HG02970 (cell line): ENCODE data around the gene LAIR1.
A peak's percentile ranks its signal among the peaks of the same experiment; 100 is the strongest.
"Not testable (repeated sequence)": the region's sequence is repeated elsewhere in the genome, so short reads cannot be mapped to it uniquely, and the experiment has no call there.

Source experiments
- ATAC-seq: cut with Tn5 transposase; IDR thresholded peaks from one replicate; pipeline ENCODE4 v1.9.1; 2021; ENCODE audit warnings: mild to moderate bottlenecking, moderate library complexity, moderate number of reproducible peaks; ENCODE audit not compliant: unreplicated experiment, low FRiP score

Gene LAIR1

DNA sequence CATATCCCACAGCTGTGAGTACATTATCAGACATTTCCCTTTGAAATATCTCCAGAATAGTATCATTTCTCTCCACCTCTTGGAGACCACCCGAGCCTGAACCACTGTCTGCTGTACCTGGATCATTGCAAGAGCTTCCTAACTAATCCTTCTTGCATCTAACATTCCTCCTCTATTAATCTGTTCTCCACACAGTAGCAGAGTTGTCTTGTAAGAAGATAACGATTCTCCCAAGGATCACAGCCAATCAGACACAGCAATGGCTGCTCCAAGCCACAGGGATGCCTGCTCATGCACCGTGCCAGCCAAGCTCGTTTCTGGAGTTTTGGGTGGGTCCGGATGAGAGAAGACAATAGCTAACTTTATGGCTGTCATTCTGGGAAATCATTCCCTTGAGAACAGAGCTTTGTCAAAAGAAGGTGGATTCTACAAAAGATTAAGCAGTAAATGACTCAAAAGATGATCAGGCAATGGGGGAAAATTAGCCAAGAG lies 14.5 kb upstream of the LAIR1 start:
- ATAC-seq = no peak

DNA sequence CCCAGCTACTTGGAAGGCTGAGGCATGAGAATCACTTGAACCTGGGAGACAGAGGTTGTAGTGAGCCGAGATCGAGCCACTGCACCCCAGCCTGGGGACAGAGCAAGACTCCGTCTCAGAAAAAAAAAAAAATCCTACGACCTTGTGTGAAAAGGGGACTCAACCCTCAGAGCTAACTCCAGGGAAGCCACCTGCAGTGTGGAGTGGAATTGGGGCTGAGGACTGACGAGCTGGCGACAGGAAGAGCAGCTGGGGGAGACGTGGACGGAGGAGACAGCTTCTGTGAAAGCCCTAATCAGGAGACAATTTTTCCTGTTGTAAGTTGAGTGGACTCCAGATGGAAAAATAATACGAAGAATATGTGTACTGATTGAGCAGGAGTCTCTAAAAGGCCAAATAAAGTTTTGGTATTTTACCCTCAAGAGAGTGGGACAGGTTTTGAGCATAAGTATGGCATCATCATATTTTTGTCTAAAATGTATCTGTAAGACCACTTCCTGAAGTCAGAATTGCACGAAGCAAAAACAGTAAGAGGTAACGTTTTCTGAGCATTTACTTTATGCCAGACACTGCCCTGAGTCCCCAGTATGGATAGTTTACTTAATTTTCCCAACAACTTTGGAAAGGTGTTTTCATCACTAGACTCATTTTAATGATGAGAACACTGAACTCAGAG lies 12.0 kb upstream of the LAIR1 start:
- no peak for ATAC-seq

DNA sequence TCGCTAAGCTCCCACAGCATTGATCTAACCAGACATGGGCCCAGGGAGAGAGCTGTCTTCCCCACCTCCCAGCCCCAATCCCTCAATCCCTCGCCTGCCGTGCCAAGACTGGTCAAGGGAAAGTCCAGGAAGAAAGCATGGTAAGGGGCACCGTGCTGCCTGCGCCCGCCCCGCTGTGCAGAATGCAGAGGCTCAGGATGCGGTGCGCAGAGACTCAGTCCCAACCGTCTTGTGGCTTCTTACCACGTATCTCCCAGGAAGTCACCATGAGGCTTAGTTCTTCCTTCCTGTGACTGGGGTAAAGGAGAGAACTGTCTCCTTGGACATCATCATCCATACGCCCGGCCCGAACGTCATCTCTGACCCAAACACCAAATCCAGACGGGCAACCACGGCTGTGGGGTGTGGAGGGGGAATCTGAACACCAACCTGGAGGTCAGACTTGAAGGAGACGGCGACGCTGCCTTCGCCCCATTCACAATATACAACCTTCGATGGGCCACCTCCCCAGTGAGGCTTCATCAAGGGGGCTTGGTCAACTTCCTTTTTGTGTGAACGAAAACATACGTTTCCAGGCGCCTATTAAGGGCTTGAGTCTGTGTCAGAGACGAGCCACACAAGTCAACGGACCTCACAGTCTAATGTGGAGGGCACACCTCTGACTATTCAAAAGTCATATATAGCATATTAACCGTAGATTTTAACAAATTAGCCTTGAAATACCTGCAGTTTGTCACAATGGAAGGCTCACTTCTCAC lies 10.6 kb upstream of the LAIR1 start:
- not testable (repeated sequence) for ATAC-seq

DNA sequence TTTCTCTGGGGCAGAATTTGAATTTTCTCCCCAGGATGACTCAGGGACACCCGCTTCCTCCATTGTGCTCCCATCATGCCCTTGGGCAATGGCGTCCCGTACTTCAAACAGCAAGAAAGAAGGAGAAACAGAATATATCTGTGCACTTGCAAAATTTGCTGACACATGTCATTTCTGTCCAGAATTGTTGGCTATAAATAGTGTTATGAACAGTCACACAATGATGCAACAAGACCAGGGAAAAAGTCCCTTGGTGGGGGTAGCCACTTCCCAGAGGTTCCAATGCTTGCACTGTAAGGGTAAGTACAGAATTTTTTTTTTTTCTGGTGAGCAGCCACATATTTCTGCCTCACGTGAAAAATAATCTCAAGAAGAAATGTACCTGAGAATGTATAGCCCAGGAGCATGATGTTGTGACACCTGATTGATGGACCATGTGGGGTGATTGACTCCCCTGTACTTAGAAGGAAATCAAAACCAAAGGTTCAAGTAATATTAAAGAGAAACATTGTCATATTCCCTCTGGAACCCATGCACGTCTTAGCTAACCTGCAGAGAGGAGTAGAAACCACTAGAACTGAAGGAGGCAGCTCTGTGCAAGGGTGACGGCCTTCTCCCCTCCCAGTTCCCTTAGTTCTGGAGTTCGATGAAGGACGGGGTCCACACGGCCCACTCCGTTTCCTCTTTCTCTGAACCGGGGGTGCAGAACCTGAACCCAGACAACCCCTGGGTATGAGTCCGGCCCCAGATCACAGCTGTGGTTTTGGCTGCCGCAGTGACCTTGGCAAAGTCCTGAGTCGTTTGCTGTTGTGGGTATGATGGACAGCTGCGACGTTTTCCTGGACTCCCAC lies 9.3 kb upstream of the LAIR1 start:
- no peak for ATAC-seq

DNA sequence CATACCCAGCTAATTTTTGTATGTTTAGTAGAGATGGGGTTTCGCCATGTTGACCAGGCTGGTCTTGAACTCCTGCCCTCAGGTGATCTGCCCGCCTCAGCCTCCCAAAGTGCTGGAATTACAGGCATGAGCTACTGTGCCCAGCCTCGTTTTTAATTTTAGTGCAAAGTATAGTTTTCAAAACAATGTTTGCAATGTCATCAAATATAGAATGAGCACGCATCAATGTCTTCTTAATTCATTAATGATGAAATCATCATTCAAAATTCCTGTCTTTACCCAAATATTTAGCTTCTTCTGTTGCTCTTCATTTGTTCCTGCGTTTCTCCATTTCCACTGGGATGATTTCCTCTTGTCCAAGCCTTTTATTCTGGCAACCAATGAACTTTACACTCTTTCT lies 6.7 kb upstream of the LAIR1 start:
- ATAC-seq = not testable (repeated sequence)

DNA sequence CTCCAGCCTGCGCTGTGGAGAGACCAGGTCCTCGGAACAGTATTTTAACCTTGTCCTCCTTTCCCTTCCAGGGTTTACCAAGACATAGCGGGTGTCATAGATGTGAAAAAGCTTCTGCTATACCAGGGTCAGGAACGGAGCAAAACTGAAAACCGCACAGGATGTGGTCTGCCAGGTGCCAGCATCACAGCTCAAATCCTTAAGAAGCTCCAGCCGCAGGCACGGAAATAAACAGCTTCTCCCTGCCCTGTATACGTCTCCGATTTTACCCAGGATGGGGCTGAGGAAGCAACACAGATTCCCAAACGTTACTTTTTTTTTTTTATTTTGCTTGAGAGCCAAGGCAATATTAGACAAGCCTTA lies 5.7 kb upstream of the LAIR1 start:
- not testable (repeated sequence) for ATAC-seq

DNA sequence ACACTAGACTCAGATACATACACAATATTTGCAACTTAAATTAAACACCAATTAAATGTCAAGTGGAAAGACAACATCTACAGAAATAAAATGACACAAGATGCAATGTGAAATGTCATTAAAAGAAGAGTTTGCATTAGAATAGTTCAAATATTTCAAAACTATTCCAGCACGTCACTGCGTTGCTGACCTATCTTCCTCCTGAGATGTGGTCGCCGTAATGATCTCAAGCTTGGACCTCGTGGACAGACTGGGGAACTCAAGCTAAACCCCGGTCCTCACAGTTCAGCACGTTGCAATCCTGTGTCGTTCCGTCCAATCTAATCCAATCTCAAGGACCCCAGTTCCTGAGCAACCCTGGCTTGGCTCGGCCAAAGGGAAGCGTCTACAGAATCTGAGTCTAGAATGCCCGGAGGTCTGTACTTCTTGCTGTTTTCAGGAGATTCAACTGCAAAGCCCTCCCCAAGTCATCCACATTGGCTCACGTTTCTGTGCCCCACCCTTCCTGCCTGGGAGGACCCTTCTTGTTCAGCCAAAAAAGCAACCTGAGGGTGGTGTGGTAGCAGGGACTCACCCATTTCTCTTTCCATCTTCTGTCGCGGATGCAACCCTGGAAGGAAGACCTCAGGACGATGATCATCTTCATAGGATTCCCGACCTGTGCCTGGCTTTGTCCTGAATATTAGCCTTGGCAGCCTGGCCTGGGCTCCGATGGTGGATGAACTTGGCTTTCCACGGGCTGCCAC lies 5.1 kb upstream of the LAIR1 start:
- not testable (repeated sequence) for ATAC-seq

DNA sequence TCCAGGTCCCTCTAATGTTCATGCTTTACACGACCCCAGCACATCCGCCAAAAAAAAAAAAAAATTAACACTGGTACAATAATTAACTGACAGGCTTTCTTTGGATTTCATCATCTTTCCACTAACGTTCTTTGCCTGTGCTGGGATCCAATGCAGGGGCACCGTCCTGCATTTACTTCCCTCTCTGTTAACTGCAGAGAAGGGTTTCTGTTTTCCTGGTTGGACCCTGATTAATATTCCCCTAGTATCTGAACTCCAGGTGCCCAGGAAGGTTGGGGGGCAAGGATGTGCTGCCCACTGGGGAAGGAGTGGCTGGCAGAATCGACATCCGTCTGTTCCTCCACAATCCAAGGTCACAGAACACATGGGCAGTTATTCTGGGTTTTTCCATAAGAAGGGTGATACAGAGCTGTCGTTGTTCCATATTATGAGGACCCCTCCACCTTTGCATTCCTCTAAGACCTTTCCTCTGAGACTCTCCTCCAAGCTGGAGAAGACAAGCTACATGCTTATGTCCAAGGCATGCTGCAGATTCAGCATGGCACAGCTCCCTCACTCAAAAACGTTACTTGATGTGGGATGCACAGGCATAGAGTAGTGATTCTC lies 4.5 kb upstream of the LAIR1 start:
- ATAC-seq = no peak

DNA sequence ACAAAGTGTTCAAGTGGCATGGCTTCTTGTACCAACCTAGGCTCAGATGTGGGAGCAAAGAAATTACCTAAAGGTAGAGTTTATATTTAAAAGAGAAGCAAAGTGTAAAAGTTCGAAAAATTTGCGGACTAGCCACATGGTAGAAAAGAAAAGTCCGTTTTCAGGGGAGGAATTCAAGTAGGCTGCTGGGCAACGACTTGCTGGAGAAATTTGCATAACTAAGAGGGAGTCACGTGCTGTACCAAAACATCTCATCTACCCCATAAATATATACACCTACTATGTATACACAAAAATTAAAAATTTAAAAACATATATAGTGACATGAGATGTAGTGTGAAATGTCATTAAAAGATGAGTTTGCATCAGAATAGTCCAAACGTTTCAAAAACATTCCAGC lies 2.1 kb upstream of the LAIR1 start:
- ATAC-seq = no peak

DNA sequence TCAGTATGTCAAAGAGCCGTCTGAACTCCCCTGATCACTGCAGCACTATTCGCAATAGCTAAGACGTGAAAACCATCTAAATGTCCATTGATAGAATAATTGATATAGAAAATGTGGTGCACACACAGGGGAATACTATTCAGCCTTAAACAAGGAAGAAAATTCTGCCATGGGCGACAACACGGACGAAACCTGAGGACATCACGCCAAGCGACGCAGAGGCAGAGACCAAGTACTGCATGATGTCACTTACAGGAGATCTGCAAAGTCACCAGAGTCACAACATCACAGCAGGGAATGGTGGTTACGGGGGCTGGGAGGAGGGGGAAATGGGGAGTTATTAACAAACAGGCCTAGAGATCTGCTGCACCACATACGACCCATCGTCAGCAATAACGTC lies 1.1 kb upstream of the LAIR1 start:
- ATAC-seq = not testable (repeated sequence)

DNA sequence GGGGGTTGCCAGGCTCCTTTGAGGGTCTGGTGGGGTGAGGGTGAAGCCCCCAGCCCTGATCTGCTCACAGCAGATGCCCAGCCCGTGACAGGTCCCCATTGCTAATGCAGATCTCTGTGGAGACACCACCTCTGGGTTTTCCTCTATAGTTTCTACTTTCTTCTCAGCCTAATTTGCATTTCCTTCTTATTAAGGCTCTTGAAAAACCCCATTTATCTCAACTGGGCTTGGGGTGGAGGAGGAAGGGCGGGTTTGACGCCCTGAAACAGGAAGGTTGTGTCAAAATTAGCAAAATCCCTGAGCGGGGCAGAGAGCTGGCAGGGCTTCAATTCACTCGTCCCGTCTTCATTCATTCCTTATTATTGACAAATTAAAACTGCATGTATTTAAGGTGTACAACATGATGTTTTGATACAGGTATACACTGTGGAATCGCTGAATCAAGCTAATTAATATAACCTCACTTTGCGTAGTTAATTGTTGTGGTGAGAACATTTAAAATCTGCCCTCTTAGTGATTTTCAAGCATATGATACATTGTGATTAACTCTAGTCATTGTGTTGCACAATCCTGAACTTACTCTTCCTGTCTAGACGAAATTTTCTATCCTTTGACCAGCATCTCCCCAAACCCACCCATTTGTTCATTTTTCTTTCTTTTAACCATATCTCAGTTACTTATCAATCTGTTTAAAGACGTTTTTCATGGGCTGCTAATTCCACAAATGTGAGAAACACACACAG lies 2.9 kb downstream of the LAIR1 start:
- not testable (repeated sequence) for ATAC-seq

DNA sequence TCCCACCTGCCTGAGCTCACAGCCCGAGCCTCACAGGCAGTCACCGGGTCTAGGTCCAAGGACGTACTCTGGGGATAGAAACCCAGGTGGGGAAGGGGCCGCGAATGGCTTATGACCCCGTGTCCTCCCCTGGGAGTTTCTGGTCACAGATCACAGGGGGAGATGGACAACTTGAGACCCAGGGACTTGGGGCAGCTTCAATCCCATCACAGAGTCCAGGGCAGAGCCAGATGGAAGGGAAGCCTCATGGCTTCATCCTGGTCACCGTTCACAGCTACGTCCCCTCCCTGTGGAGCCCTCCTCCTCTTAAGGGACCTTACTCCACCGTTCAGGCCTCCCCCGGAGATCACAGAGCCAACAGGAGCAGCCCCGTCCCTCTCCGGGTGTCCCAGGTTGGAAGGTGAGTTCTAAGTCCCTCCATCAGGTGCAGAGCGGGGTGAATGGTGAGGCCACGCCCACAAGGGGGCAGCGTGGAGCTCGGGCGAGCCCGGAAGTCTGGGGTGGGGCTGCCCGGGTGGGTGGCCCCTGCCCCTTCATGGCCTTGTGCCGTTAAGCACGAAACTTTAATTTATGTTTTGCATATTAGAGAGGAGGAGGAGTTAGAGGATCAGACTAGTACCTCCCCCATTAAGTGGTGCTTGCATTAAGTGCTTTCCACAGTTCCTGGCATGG lies 5.4 kb downstream of the LAIR1 start:
- ATAC-seq = peak; percentile 76

DNA sequence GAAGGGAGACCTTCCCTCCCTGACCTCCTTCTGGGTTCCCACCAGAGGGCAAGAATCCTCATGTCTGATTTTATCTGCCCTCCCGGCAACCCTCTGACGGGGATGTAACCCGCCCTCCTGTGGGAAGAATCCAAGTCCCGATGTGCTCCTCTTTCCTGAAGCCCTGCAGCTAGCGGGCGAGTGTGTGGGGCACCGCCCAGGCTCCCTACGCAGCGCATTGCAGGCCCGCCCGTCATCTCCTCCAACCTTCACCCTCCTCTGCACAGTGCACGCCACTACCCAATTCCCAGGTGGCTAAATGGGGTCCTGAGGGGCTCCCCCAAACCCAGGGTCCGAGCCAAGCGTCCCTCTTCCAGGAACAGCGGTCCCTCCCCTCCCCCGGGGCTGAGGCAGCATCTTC lies 7.3 kb downstream of the LAIR1 start:
- ATAC-seq = no peak

DNA sequence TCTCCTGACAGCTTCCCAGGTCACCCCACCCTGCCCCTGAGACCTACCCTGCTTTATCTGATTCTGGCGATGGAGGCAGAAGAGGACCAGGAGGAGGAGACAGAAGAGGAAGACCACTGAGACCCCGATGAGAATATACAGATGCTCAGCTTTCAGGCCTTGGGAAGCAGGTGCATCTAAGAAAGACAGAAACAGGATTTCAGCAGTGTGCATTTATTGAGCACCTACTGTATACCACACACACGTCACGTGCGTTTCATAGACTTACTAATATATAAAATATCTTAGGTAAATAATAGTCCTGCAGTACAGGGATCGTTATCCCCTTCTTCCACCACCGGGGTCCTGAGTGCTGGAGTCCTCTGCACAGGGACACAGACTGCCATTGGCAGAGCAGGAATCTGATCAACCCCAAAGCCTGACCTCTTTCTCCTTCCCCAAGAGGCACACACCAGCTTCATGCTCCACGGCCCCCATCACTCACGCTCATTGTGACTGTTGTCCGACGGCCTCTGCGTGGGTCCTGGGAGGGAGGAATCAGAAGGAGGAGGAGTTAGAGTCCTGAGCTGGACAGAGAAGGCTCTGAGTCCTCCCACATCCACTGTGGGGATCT lies 8.2 kb downstream of the LAIR1 start:
- ATAC-seq = no peak

DNA sequence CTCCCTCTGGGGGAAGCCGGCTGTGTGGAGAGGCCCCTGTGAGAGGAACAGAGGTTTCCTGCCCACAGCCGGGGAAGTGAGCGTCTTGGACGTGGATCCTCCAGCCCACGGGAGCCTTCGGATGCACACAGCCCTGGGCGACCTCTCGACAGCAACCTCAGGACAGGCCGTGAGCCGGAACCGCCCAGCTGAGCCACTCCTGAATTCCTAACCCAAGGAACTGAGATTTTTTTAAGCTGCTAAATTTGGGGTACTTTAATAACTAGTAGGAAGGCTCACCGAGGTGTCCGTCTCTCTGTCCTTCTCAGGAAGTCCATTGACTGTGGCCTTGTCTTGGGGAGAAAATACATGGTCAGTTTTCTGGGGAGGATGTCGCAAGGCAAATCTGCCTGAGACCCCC lies 9.1 kb downstream of the LAIR1 start:
- ATAC-seq = no peak

DNA sequence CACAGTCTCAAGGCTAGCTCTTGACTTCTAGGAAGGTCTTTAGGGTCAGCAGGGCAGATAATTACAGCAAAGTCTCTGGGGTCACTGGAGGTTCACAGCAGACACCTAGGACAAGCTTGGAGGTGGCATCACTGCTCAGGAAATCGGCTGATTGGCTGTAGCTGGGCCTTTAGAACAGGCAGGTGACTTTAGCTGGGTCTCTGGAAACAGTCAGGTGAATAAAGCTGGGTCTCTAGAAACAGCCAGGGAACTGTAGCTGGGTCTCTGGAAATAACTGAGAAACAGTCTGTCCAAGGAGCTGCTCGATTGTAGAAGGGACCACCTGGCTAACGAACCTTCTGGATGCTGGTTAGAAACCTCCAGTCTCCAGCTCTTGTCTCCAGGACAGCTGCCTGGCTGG lies 10.0 kb downstream of the LAIR1 start:
- ATAC-seq = no peak

DNA sequence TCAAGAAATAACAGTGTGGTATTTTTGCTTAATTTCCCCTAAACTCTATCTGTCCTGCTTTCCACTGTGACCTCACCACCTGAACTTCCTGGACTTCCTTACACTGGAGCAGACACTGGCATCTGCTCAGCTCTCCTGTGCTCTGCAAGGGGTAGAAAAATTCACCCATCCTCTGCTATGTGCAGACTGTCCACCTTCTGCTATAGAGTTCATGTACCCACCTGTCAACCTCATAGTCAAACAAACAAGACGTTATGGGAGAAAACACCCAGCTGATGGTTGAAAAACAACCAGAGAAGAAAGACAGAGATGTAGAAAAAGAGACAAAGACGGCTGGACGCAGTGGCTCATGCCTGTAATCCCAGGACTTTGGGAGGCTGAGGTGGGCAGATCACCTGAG lies 12.2 kb downstream of the LAIR1 start:
- ATAC-seq = no peak

DNA sequence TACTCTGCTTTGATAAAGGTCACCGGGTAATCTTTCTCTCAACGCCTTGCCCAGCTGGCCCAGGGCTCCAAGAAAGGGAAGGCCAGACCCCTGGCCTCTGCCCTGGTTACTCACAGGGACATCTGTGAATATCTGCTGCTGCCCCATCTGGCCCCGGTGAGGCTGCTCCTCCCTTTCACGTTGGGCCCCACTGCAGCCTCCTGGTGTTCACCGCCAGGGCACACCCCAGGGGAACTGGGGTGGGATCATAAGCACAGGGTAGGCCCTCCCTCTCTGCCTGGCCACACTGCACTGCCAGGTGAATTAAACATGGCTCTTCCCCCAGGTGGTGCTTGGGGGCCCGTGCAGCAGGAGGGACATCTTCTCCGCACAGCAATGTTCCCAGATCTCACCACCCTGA lies 12.7 kb downstream of the LAIR1 start:
- no peak for ATAC-seq
